GM21723 (cell line): Measurements from ENCODE around the gene GPC5.
"Not testable (repeated sequence)": the region's sequence is repeated elsewhere in the genome, so short reads cannot be mapped to it uniquely, and the experiment has no call there.

Experiments
- ATAC-seq: cut with Tn5 transposase; IDR thresholded peaks from one replicate; pipeline ENCODE4 v1.9.1; 2021; ENCODE audit warnings: mild to moderate bottlenecking, moderate library complexity; ENCODE audit not compliant: unreplicated experiment

Gene GPC5

DNA sequence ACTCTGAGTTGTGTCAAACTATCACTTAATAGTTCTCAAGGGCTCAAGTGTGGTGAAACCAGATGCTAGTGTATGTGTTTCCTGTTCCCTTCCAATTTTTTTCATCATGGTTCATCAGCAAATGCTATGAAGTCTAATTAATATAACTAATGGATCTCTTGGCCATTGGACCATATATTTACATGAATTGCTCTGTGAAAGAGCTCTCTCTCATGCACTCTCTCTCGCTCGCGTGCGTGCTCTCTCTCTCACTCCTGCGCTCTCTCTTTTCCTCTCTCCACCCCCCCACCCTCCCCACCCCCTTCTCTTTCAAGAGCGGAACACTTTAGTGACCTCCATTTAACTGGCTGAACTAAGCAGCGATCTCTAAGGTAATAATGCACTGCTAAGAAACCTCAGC is 1281.2 kb downstream of the GPC5 start:
- no peak for ATAC-seq

GRCh38 chr13:92681239-92681638 is 1282.8 kb downstream of the GPC5 start:
- ATAC-seq = no peak

DNA sequence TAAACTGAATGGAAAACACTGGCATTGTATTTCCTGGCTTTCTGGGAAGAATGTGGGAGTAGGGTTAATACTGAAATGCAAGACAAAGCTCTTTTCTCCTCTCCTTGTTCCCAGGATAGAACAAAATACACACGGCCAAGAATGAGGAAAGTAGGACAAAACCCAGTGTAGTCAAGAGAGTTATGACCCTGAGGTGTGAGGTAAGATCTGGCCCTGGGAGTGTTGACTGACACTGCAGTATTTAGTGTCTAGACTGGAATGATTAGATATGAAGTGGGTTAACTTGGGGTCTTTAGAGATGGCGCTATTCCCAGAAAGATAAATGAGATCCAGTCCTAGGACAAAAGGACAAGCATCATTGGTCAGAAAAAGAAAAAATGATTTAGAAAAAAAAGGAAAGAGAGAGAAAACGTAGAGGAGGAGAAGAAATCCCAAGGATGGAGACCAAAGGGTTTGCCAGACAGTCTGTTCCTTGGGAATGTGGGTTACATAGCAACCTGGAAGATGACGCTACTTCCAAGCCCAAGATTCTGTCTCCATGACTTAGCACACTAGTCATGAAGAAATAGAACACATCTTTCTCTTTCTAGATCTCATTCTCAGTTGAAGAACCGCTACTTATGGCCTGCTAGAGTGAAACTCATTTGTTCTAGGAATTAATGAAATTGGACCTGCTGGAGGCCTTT is 1284.6 kb downstream of the GPC5 start:
- ATAC-seq = no peak

DNA sequence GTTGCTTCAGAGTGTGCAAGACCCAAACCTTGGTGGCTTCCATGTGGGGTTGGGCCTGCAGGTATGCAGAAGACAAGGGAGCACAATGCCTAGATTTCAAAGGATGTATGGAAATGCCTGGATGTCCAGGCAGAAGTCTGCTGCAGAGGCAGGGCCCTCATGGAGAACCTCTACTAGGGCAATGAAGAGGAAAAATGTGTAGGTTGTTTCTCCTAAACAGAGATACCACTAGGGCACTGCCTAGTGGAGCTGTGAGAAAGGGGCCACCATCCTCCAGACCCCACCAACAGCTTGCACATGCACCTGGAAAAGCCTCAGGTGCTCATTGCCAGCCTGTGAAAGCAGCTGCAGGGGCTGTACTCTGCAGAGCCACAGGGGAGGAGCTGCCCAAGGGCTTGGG is 1295.6 kb downstream of the GPC5 start:
- no peak for ATAC-seq

DNA sequence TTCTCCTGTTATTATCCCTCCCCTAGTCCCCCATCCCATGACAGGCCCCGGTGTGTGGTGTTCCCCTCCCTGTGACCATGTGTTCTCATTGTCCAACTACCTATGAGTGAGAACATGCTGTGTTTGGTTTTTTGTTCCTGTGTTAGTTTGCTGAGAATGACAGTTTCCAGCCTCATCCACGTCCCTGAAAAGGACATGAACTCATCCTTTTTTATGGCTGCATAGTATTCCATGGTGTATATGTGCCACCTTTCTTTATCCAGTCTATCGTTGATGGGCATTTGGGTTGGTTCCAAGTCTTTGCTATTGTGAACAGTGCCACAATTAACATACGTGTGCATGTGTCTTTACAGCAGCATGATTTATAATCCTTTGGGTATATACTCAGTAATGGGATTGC is 1297.4 kb downstream of the GPC5 start:
- ATAC-seq = not testable (repeated sequence)

- no peak for ATAC-seq
Observed at GRCh38 chr13:92716749-92717148, 1318.3 kb downstream of the GPC5 start.

- ATAC-seq = no peak
Observed at GRCh38 chr13:92717857-92718256, 1319.4 kb downstream of the GPC5 start.

GRCh38 chr13:92719868-92720267 is 1321.4 kb downstream of the GPC5 start:
- ATAC-seq = no peak

DNA sequence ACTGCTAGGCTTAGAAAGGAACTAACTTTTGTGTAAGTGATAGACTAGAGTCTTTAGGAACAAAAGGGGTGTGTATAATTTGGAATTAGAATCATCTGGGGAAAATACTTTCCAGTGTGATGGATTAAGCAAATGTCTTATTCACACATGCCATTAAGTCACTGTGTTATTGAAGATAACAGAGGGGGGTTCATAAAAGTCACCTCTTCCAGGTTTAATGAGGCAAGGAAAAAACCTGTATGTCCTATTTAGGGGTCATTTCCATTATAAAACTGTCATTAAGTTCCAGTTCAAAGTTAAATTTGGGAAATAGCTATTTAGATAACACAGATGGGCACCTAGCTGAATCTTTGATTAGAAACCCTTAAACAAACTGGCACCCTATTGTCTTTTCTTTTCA is 1323.2 kb downstream of the GPC5 start:
- no peak for ATAC-seq

DNA sequence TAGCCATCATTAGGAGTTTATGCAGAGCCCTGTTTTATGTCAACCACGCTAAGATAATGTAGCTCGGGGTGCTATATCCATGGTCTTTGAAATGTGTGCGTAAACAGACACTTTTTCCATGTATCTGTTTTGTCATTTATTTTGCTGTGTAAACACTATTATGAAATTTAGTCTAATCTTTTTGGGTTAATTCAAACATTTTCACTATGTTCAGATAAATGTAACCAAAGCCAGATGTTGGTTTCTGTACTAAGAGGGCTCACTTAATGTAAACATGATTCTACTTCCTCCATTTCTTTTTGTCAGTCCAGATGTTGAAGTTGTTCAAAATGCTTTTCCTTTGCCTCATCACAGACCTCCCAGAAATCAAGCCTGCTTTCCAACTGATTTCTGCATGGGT is 1328.7 kb downstream of the GPC5 start:
- ATAC-seq = no peak

GRCh38 chr13:92734068-92734467 is 1335.6 kb downstream of the GPC5 start:
- ATAC-seq = no peak

GRCh38 chr13:92734545-92734944 is 1336.1 kb downstream of the GPC5 start:
- ATAC-seq = no peak

- no peak for ATAC-seq
Observed at GRCh38 chr13:92735909-92736308, 1337.5 kb downstream of the GPC5 start.

- ATAC-seq = no peak
Observed at GRCh38 chr13:92739306-92739818, 1340.9 kb downstream of the GPC5 start.

GRCh38 chr13:92743992-92744391 is 1345.6 kb downstream of the GPC5 start:
- ATAC-seq = no peak

- ATAC-seq = no peak
Observed at GRCh38 chr13:92745258-92745657, 1346.8 kb downstream of the GPC5 start.

DNA sequence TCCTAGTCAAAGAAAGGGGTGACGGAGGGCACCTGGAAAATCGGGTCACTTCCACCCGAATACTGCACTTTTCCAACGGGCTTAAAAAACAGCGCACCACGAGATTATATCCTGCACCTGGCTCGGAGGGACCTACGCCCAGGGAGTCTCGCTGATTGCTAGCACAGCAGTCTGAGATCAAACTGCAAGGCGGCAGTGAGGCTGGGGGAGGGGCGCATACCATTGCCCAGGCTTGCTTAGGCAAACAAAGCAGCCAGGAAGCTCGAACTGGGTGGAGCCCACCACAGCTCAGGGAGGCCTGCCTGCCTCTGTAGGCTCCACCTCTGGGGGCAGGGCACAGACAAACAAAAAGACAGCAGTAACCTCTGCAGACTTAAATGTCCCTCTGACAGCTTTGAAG is 1354.3 kb downstream of the GPC5 start:
- ATAC-seq = not testable (repeated sequence)

GRCh38 chr13:92761710-92762109 is 1363.3 kb downstream of the GPC5 start:
- no peak for ATAC-seq

DNA sequence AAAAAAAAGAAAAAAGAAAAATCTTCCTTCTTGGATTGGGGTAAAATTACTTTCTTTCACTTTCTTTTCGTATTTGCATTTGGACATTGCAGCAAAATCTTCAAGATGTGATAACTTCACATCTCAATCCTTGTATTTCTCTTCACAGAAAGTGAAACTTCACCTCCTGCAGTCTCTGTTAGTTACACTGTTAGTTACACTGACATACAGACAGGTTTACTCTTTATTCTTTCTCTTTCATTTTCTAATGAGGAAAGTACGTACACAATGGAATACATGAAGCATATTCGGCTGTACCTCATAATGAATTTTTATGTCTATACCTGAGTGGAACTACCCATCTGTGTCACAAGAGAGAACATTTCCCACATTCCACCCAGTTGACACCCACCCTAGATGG is 1369.0 kb downstream of the GPC5 start:
- ATAC-seq = no peak

GRCh38 chr13:92768602-92769001 is 1370.2 kb downstream of the GPC5 start:
- no peak for ATAC-seq

DNA sequence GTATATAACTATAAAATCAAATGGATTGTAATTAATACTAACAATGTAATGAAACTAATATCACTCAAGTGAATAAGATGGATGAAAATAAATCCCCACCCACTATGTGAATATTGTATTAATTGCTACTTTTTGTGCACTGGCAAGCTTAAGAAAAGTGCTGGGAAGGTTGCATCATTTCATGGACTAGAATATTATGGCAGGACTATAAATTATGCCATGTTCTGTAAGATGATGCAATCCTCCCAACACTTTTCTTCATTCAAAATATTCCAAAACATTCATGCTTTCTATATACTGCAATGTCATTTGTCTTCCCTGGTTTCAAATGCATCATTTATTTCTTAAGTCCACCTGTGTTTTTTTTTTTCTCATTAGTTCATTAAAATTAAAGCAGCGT is 1370.6 kb downstream of the GPC5 start:
- no peak for ATAC-seq

DNA sequence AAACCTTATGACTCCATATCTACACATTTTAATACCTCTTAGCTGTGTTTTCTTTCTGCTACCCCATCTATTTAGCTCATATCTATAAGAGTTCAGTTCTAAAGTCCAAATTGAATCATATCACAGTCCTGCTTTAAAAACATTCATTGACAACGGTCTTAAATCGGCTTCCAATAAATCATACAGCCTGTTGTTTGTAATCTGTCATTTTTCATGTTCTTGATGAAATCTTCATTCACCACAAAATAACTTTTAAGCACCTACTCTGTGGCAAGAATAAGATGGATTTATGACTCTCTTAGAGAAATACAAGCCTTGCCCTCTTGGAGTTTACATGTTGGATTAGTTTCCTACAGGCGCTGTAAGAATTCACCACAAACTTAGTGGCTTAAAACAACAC is 1377.2 kb downstream of the GPC5 start:
- no peak for ATAC-seq
